ENCODE data around the gene RNF223. TPM values are rescaled to one million over a fixed set of nuclear protein-coding genes. Genes with fewer than 3 reads are reported as not detected.
A peak's percentile ranks its signal among the peaks of the same experiment; 100 is the strongest.
"Not testable (repeated sequence)": the region's sequence is repeated elsewhere in the genome, so short reads cannot be mapped to it uniquely, and the experiment has no call there.

Gene RNF223
- total and polyA plus RNA-seq, 2 donors from 2014 or later = 0.28 to 2.3 TPM

DNA sequence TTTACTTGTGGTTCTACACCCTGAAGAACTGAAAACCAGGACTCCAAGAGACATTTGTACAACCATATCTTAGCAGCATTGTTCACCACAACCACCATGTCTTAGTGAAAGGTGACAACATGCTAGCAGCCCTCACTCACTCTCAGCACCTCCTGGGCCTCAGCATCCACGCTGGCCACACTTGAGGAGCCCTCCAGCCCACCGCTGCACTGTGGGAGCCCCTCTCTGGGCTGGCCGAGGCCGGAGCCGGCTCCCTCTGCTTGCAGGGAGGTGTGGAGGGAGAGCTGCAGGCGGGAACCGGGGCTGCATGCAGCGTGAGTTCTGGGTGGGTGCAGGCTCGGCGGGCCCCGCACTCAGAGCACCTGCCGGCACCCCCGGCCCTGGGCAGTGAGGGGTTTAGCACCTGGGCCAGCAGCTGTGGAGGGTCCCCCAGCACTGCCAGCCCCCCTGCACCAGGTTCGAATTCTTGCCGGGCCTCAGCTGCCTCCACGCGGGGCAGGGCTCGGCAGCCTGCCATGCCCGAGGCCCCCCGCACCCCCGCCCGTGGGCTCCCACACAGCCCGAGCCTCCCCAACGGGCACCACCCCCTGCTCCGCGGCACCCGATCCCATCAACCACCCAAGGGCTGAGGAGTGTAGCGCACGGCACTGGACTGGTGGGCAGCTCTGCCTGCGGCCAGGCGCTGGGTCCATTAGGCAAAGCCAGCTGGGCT lies 32.6 kb upstream of the RNF223 start:
- Histone ChIP-seq H3K4me3 (ENCODE audit: low read length in 3 of 3) (no peak overlapping the region), H3K9ac (ENCODE audit: low read length in 3 of 3) (no peak overlapping the region), H3K9me3 (ENCODE audit: control insufficient read depth in 2 of 3, insufficient read depth in 1 of 3, low read length in 3 of 3) (no peaks in the 10 kb centered on the region), H3K27me3 (ENCODE audit: control insufficient read depth, insufficient read depth, low read length) (no peaks in the 10 kb centered on the region), H3K27ac (ENCODE audit: low read depth in 2 of 2, low read length in 2 of 2) (no peak overlapping the region), H3K4me1 (ENCODE audit: control insufficient read depth in 2 of 3, insufficient read depth in 2 of 3, low read depth in 1 of 3, low read length in 3 of 3) (no peaks in the 10 kb centered on the region), H3K36me3 (ENCODE audit: control insufficient read depth in 2 of 3, insufficient read depth in 3 of 3, low read length in 3 of 3) (no peaks in the 10 kb centered on the region)
- DNase-seq (peak in 1 of 5 donors; percentile 64), FAIRE-seq (no peak)
- intact Hi-C loops (cut with DNase I) = no loop called here
- TF ChIP-seq CTCF (IDR thresholded peaks at IDR 0.05; ENCODE audit: borderline replicate concordance, extremely low read depth, insufficient read depth) = no peak

DNA sequence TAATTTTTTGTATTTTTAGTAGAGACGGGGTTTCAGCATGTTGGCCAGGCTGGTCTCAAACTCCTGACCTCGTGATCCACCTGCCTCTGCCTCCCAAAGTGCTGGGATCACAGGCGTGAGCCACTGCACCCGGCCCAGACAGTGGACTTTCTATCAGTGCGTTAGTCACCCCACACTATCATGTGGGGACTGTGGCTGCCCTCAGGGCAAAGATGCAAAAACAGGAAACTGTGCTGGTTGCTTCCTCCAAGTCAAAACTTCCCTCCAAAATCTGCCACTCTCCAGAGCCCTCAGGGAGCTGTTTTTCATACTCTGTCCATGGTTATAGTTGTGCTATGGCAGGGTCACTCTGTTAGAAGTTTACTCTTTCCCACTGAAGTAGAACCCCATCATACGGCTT lies 30.0 kb upstream of the RNF223 start:
- intact Hi-C loops (cut with DNase I); H3K9me3 ChIP-seq (ENCODE audit: control insufficient read depth in 2 of 3, insufficient read depth in 1 of 3, low read length in 3 of 3); FAIRE-seq; H3K4me3 ChIP-seq (ENCODE audit: low read length in 3 of 3); H3K27me3 ChIP-seq (ENCODE audit: control insufficient read depth, insufficient read depth, low read length); H3K9ac ChIP-seq (ENCODE audit: low read length in 3 of 3); H3K4me1 ChIP-seq (ENCODE audit: control insufficient read depth in 2 of 3, insufficient read depth in 2 of 3, low read depth in 1 of 3, low read length in 3 of 3); H3K27ac ChIP-seq (ENCODE audit: low read depth in 2 of 2, low read length in 2 of 2); H3K36me3 ChIP-seq (ENCODE audit: control insufficient read depth in 2 of 3, insufficient read depth in 3 of 3, low read length in 3 of 3): not testable (repeated sequence)
- peak in 1 of 5 donors; percentile 36 for DNase-seq

DNA sequence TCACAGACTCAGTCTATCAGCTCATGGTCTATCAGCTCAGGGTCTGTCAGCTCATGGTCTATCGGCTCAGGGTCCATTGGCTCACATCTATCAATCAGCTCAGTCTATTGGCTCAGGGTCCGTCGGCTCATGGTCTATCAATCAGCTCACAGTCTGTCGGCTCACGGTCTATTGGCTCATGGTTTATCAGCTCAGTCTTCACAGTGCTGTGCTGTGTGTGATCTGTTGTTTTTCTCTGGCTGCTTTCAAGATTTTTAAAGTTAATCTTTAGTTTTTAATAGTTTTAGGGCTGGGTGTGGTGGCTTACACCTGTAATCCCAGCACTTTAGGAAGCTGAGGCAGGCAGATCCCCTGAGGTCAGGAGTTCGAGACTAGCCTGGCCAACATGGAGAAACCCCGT lies 27.4 kb upstream of the RNF223 start:
- peak in 1 of 5 donors; percentile 19 for DNase-seq
- no peak for TF ChIP-seq CTCF (IDR thresholded peaks at IDR 0.05; ENCODE audit: borderline replicate concordance, extremely low read depth, insufficient read depth)
- Histone ChIP-seq H3K4me3 (ENCODE audit: low read length in 3 of 3) (no peak overlapping the region), H3K27me3 (ENCODE audit: control insufficient read depth, insufficient read depth, low read length) (no peaks in the 10 kb centered on the region), H3K4me1 (ENCODE audit: control insufficient read depth in 2 of 3, insufficient read depth in 2 of 3, low read depth in 1 of 3, low read length in 3 of 3) (no peaks in the 10 kb centered on the region), H3K9ac (ENCODE audit: low read length in 3 of 3) (no peak overlapping the region), H3K27ac (ENCODE audit: low read depth in 2 of 2, low read length in 2 of 2) (no peak overlapping the region), H3K36me3 (ENCODE audit: control insufficient read depth in 2 of 3, insufficient read depth in 3 of 3, low read length in 3 of 3) (no peaks in the 10 kb centered on the region), H3K9me3 (ENCODE audit: control insufficient read depth in 2 of 3, insufficient read depth in 1 of 3, low read length in 3 of 3) (peaks cover 0 to 3% (median 0%) of the 10 kb centered on the region in 3 donors)
- intact Hi-C loops (cut with DNase I) = no loop called here
- FAIRE-seq = no peak

GRCh38 chr1:1100296-1100695 lies 26.2 kb upstream of the RNF223 start:
- no peak overlapping the region for H3K9ac ChIP-seq (ENCODE audit: low read length in 3 of 3)
- H3K4me1 ChIP-seq (ENCODE audit: control insufficient read depth in 2 of 3, insufficient read depth in 2 of 3, low read depth in 1 of 3, low read length in 3 of 3) = no peaks in the 10 kb centered on the region
- no peak overlapping the region for H3K4me3 ChIP-seq (ENCODE audit: low read length in 3 of 3)
- H3K27ac ChIP-seq (ENCODE audit: low read depth in 2 of 2, low read length in 2 of 2) = no peak overlapping the region
- peaks cover 0 to 3% (median 0%) of the 10 kb centered on the region in 3 donors for H3K9me3 ChIP-seq (ENCODE audit: control insufficient read depth in 2 of 3, insufficient read depth in 1 of 3, low read length in 3 of 3)
- FAIRE-seq (no peak), DNase-seq (peak in 1 of 5 donors; percentile 13)
- intact Hi-C loops (cut with DNase I) = no loop called here
- H3K27me3 ChIP-seq (ENCODE audit: control insufficient read depth, insufficient read depth, low read length) = no peaks in the 10 kb centered on the region
- TF ChIP-seq CTCF (IDR thresholded peaks at IDR 0.05; ENCODE audit: borderline replicate concordance, extremely low read depth, insufficient read depth) = no peak
- H3K36me3 ChIP-seq (ENCODE audit: control insufficient read depth in 2 of 3, insufficient read depth in 3 of 3, low read length in 3 of 3) = no peaks in the 10 kb centered on the region

Data from kidney (tissue), 14 donors.